Liver (tissue), 2 donors: ENCODE measurements around the gene BTF3.

Experiments used
- CTCF ChIP-seq: fragments of 150-350 bp; IDR thresholded peaks from 2 replicates; pipeline ENCODE4 v1.5.1; 2017; ENCODE audit warnings: improper control_type of control experiment, low read depth, low read length; ENCODE audit not compliant: missing input control
- MAX ChIP-seq: IDR thresholded peaks from 2 replicates; pipeline ENCODE4 v1.6.1; 2016; ENCODE audit warnings: antibody characterized with exemption
- TF ChIP-seq, protein P1 (sequence below): IDR thresholded peaks from 2 replicates; pipeline ENCODE4 v1.6.1; 2016; ENCODE audit warnings: antibody characterized with exemption, mild to moderate bottlenecking
- donor health status: healthy.

DNA sequence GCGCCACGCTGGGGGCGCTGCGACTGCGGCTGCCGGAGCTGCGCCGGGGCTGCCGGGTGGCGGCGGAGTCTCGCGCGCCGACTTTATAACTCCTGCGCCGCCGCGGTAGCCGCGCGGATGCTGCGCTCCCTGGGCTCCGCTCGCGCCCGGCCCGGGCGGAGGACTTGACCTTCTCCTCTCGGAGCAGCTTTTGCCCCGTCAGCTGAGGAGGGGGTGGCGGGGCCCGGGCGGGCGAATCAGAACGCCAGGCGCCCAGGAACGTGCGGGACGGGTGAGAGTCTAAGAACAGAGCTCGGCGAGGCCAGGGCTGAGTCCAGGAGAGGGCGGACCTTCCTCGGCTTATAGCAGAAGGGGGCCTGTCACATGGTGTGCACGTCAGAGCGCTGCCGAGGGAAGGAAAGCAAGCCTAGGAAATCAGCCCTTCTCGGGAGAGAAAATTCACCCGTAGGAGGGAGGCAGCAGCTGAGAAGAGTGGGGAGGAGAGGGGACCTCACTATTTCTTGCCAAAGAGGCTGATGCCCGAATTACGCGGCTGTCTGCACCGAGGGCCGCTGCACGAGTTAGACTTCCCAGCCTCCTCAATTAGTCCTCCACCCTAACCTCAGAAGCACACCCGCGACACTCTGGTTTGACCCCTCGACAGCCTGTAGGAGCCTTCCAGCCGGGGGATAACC lies 49.6 kb upstream of the BTF3 start, which contains the start of gene FOXD1:
- TF ChIP-seq MAX (no peak), CTCF (no peak)
- TF ChIP-seq, protein P1, sequence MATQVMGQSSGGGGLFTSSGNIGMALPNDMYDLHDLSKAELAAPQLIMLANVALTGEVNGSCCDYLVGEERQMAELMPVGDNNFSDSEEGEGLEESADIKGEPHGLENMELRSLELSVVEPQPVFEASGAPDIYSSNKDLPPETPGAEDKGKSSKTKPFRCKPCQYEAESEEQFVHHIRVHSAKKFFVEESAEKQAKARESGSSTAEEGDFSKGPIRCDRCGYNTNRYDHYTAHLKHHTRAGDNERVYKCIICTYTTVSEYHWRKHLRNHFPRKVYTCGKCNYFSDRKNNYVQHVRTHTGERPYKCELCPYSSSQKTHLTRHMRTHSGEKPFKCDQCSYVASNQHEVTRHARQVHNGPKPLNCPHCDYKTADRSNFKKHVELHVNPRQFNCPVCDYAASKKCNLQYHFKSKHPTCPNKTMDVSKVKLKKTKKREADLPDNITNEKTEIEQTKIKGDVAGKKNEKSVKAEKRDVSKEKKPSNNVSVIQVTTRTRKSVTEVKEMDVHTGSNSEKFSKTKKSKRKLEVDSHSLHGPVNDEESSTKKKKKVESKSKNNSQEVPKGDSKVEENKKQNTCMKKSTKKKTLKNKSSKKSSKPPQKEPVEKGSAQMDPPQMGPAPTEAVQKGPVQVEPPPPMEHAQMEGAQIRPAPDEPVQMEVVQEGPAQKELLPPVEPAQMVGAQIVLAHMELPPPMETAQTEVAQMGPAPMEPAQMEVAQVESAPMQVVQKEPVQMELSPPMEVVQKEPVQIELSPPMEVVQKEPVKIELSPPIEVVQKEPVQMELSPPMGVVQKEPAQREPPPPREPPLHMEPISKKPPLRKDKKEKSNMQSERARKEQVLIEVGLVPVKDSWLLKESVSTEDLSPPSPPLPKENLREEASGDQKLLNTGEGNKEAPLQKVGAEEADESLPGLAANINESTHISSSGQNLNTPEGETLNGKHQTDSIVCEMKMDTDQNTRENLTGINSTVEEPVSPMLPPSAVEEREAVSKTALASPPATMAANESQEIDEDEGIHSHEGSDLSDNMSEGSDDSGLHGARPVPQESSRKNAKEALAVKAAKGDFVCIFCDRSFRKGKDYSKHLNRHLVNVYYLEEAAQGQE: no peak
